Activated T-helper 9 cell treated with anti-CD3 and anti-CD28 coated beads, Interleukin-2, amount 50 U/mL, for 16 hours (primary cell): Measurements from ENCODE around the gene CCRL2.
"Not testable (repeated sequence)": the region's sequence is repeated elsewhere in the genome, so short reads cannot be mapped to it uniquely, and the experiment has no call there.

Experiments used
- DNase-seq: peaks from one replicate; pipeline ENCODE4 v3.0.0-alpha.2; 2020; ENCODE audit warnings: low read depth

CCRL2 gene

GRCh38 chr3:46429671-46430070 lies 22.6 kb downstream of the CCRL2 start:
- DNase-seq = no peak

GRCh38 chr3:46430879-46431278 lies 23.8 kb downstream of the CCRL2 start:
- not testable (repeated sequence) for DNase-seq

DNA sequence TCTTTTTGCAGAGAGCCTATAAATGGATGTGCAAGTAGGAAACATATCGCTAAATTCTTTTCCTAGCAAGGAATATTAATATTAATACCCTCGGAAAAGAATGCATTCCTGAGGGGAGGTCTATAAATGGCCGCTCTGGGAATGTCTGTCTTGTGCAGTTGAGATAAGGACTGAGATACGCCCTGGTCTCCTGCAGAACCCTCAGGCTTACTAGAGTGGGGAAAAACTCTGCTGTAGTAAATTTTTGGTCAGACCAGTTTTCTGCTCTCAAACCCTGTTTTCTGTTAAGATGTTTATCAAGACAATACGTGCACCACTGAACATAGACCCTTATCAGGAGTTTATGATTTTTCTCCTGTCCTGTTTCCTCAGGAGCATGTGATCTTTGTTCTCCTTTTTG lies 24.8 kb downstream of the CCRL2 start:
- not testable (repeated sequence) for DNase-seq

GRCh38 chr3:46433118-46433517 lies 26.1 kb downstream of the CCRL2 start:
- not testable (repeated sequence) for DNase-seq

GRCh38 chr3:46433841-46434240 lies 26.8 kb downstream of the CCRL2 start:
- no peak for DNase-seq

GRCh38 chr3:46435081-46435726 lies 28.1 kb downstream of the CCRL2 start:
- no peak for DNase-seq

- no peak for DNase-seq
These were observed 31.8 kb downstream of the CCRL2 start for GRCh38 chr3:46438831-46439230.

DNA sequence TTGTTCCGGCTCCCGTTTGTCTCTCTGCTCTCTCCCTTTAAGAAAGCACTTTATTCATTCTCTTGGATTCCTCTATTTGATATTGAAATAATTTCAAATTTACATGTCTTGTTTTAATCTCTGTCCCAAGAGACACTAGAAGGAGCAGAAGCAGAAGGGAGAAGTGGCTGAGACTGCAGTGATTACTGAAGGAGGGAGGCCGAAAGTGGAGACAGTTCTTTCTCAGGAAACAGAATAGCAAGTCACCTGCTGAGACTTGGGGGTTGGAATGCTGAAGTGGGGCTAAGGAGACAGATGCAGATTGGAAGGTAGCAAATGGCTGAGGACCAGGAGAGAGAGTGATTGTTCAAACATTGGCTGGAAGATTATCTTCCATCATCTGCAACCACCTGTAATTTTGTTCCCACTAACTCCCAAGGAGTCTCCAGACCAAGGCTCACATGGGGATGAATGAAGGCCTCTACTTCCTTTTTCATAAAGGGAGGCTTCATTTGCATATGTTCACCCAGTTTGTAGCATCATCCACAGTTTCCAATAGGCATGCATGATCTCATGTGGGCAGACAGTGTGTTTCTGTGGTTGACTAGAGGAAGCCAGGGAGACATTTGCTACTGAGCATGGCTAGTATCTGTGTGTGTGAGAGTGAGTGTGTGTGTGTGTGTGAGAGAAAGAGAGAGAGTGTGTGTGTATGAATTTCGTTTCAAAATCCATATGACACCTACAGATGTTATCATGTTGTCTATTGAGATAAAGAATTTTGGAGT lies 33.7 kb downstream of the CCRL2 start:
- no peak for DNase-seq

DNA sequence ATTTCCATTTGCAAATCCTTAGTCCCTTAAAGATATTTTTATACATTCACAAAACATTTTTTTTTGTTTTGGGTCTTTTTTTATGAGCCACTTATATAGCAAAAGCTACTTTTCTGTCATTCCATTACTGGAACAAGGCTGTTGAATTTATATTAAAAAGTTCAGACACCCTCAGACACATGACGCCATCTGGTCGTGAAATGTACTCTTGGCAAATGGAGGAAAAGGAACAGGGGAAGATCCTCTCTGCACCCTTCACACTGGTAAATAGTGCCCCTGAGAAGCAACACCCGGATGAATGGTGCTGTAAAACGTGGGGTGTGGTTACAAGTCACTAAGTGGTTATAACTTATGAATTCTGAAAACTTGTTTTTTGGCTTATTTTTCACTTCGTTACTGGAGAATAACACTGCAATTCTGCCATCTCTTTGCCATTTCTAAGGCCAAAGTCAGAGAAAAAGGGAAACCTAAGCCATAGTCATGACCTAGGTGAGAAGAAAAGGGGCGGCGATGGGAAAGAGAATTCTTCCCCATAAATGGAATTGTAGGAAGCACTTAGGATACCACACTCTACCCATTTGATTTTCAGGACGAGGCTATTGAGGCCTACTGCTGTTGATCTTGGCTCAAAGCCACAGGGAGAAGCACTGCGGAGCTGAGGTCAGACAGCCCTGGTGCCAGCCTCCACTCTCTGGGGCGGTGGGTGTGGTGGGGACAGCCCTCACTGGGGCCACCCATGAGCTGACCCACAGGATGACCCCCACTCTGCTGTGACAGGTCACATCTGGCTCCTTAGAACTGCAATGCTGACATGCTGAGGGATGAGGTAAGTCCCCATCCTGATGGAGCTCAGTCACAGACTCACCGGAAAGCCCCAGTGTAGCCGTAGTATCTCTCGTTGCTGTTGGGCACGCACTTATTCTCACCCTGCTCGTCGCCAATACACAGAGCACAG lies 35.8 kb downstream of the CCRL2 start:
- DNase-seq = peak; percentile 16

GRCh38 chr3:46447228-46447985 lies 40.3 kb downstream of the CCRL2 start:
- DNase-seq = no peak

DNA sequence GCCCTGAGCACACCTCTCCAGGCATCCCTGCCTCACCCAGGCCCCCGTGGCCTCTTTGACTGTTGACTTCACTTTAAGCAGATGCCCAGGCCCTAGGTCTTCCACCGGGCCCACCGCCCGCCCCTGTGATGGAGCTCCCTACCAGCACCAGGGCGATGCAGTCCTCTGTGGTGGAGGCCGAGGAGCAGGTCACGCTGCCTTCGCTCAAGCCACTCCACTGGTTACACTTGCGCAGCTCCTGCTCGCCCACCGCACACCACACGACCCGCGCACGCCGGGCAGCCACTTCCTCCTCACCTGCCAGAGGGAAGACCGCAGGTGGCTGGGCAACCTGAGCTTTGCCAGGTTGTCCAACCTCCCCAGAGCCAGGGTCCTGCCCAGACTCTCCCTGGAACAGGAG lies 41.7 kb downstream of the CCRL2 start:
- no peak for DNase-seq

DNA sequence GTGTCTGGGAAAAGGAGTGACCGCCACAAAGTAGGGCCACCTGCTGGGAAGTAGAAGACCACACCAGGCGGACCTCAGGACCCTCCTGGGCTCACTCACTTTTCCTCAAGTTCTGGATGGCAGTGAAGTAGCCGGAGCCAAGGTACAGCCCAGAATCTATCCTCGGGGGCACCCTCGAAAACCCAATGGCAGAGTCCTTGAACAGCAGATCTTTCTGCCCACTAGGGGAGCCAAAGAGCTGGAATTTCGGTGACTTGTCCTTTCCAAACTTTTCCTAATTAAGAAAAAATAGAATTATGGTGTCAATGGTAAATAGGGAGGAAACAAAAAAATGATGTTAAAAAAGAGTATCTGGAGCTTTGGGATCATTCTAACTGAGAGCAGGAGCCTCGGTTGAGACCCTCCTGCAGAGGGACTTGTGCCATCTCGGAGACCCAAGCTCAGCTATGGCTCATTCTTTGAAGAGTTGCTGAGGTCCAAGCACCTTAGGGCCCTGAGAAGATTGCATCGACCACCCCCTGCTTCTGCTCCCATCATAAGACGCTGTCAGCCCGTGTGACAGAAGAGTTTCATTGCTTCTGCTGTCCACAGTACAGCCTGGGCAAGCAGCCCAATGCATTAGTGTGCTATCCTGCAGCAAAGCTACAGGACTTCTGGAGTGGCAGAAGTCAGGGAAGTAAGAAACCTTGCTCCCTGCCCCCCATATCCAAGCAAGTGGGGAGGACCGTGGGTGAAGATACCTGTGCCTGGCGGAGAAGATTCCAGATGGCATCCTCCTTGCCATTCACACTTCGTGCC lies 42.9 kb downstream of the CCRL2 start:
- no peak for DNase-seq

GRCh38 chr3:46453526-46454208 lies 46.6 kb downstream of the CCRL2 start:
- no peak for DNase-seq

DNA sequence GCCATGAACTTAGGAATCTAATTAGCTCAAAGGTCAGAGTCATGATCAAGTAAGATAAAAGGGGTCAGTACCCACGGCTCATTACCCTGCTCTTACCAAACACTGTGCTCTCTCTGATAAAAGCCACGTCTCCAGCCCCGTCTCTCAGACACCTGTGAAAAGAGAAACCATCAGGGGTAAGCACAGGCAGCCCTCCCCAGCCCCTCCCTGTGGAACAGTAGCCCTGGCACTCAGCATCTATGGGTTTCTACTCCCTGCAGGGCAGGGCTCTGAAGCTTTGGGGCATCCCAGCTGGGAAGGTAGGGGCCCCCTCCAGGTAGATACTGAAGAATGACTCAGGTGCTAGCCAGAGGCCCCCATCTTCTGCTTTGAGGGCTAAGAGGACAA lies 47.1 kb downstream of the CCRL2 start:
- no peak for DNase-seq

- no peak for DNase-seq
These were observed 47.5 kb downstream of the CCRL2 start for GRCh38 chr3:46454606-46455005.

DNA sequence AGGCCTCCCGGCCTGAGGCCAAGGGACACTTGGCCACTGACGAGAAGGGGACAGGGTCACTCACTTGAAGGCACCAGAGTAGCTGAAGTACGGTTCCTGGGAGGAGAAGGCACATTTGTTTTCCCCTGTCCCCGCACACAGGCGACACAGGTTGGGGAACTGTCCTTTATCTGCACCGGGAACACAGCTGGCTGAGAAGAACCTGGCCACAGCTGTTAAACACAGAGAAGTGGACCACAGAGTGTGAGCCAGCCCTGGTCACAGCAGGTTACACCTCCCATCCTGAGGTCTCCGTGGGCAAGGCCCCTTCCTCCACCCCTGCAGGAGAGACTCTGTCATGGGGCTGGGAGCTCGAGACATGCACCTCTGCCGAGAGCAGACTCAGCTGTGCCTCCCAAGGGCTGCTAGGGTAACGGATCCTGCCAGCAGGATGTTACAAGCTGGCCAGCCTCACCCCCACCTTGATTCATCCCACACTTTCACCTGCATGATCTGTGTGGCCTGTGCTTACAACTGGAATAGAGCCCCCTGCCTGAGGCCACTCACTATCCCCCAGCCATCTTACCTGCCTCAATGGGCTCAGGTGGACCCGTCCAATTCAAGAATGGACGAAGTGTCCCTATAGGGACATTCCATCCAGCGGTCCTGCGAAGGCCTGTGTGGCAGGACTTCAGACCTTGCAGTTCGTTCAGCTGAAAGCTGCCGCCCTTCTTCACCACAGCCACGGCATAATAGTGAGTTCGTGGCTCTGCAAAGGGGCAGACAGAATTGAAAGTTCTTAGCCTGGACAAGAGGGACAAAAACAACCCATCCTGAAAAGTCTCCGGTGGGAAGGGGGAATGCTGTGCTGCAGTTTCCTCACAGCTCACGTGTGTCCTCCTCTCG lies 48.4 kb downstream of the CCRL2 start:
- DNase-seq = no peak

DNA sequence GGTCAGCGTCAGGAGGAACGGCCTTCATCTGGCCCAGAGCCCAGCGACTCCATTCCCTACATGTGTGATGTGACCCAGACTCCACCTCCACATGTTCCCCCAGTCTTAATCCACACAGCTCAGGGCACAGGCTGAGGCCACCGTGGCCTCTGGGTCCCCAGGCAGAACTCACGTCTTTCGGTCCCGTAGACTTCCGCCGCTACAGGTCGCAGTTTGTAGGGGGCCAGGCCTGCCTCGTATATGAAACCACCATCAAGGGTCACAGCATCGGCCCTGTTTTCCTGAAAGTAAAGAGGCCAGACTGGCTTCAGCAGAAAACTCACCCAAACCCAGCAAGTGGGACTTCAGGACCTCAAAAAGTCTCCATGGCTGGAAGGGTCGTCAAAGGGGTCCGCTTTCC lies 49.1 kb downstream of the CCRL2 start:
- DNase-seq = no peak
